Psoas muscle (tissue), 8 donors: ENCODE measurements around the gene MAPKAPK5. TPM values are rescaled to one million over a fixed set of nuclear protein-coding genes. Genes with fewer than 3 reads are reported as not detected.
"Not testable (repeated sequence)": the region's sequence is repeated elsewhere in the genome, so short reads cannot be mapped to it uniquely, and the experiment has no call there.

Experiments
- ATAC-seq, 4 donors: fragments of 200-7000 bp; cut with Tn5 transposase; one replicate each; pipeline ENCODE4 v1.9.1; 2020; ENCODE audit warnings: moderate library complexity in 3 of 4, mild to moderate bottlenecking in 2 of 4
- DNase-seq, 2 donors: peaks; one replicate each; pipeline ENCODE4 v3.0.0-alpha.2; 2020
- H3K27ac ChIP-seq: fragments of 200-600 bp; one replicate; pipeline ENCODE4 v1.8.0; 2022
- H3K27me3 ChIP-seq, 3 donors: fragments of 200-600 bp in 1 of 3; one replicate each; pipeline versions ENCODE4 v1.6.1 to v1.8.0; 2013 to 2022; ENCODE audit warnings: low read length in 2 of 3, mild to moderate bottlenecking in 2 of 3, moderate library complexity in 1 of 3; ENCODE audit not compliant: insufficient read depth in 3 of 3
- H3K36me3 ChIP-seq, 2 donors: fragments of 200-600 bp in 1 of 2; one replicate each; pipeline versions ENCODE4 v1.6.1 to v1.8.0; 2013 to 2022; ENCODE audit warnings: low read depth in 1 of 2, mild to moderate bottlenecking in 1 of 2, moderate library complexity in 1 of 2; ENCODE audit not compliant: insufficient read depth in 1 of 2
- H3K4me1 ChIP-seq: fragments of 200-600 bp; one replicate; pipeline ENCODE4 v1.8.0; 2022
- H3K4me3 ChIP-seq: fragments of 200-600 bp; one replicate; pipeline ENCODE4 v1.8.0; 2022; ENCODE audit warnings: mild to moderate bottlenecking
- H3K9me3 ChIP-seq: fragments of 200-600 bp; one replicate; pipeline ENCODE4 v1.8.0; 2022
- WGBS, 3 donors: extraction: QIAGEN DNeasy Blood & Tissue Kit; methylation state at CpG; one replicate each; pipeline versions ENCODE4 v1.1.6 to v1.1.7; 2013; 5-methylcytosine and 5-hydroxymethylcytosine counted together
- intact Hi-C, 2 donors: fragments of 100-400 bp; cut with DNase I; formaldehyde crosslinking; loops; one replicate each; pipeline versions ENCODE4 v1.11.0 to v1.14.2; 2022
- polyA plus RNA-seq, 3 donors: library from polyadenylated mRNA; stranded (reverse); fragments of 200-250 nt; gene quantifications; one replicate each; pipeline ENCODE4 v1.2.3, GENCODE V29; 2013
- total RNA-seq, 4 donors: library from RNA; stranded (reverse); fragmentation: NEBNext Ultra II Directional in 2 of 4; extraction: Animal tissue kit (Norgen Biotek cat#: 25700) in 2 of 4; gene quantifications; one replicate each; pipeline versions ENCODE4 v1.2.1 to v1.2.4, GENCODE V29; 2021 to 2023
- TF ChIP-seq, protein P1 (sequence below): fragments of 200-600 bp; IDR thresholded peaks from one replicate; pipeline ENCODE4 v1.8.0; 2022; ENCODE audit warnings: antibody characterized with exemption
- donor health status: healthy with polysubstance abuse.
- donor health status: DM: no; HTN: no; CAD: no; lungs with moderate emphysema.
- donor health status: Bipolar disorder and iron deficiency.
- donor health status: healthy.
- donor health status: DM: yes; HTN: yes; CAD: no.
- donor health status: DM: no; HTN: no; CAD: no.
- donor health status: DM: no; HTN: no; CAD: no.
- donor health status: DM: yes; HTN: yes; CAD: no.

Gene MAPKAPK5
- total and polyA plus RNA-seq, 7 donors = 21.7 to 41.2 (median 36.0) TPM

- WGBS, 3 donors = 91 to 93% (median 92%) methylated on average over 25 to 28 of the region's 28 CpGs
- ATAC-seq, H3K4me3 ChIP-seq, DNase-seq, H3K27ac ChIP-seq, H3K9me3 ChIP-seq, intact Hi-C loops, H3K27me3 ChIP-seq: not testable (repeated sequence)
- Histone ChIP-seq H3K4me1 (peaks cover 11% of the 10 kb centered on the region), H3K36me3 (peaks cover 0 to 17% of the 10 kb centered on the region in 2 donors)
These were observed 6.4 kb upstream of the MAPKAPK5 start for GRCh38 chr12:111835531-111836181.

DNA sequence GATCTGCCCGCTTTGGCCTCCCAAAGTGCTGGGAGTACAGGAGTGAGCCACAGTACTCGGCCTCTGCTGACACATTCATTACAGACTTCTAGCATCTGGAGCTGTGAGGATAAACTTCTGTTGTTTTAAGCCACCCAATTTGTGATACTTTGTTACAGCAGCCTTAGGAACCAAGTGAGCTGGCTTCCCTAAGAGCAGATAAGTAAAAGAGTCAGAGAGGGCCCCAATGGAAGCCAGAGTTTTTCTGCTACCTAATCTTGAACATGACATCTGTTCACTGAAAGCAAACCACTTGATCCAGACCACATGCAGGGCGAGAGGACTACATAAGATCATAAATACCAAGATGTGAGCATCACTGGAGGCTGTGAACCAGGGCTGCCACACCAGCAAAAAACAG, 3.7 kb upstream of the MAPKAPK5 start:
- DNase-seq (no peak), ATAC-seq (no peak)
- WGBS, 3 donors = 78 to 92% (median 87%) methylated on average over 3 of the region's 3 CpGs
- peaks cover 19% of the 10 kb centered on the region for H3K4me1 ChIP-seq
- no peaks in the 10 kb centered on the region for H3K27me3 ChIP-seq
- no peak overlapping the region for H3K27ac ChIP-seq
- H3K9me3 ChIP-seq = no peaks in the 10 kb centered on the region
- H3K36me3 ChIP-seq = peaks cover 0 to 17% of the 10 kb centered on the region in 2 donors
- no peak overlapping the region for H3K4me3 ChIP-seq
- intact Hi-C loops = no loop called here
- TF ChIP-seq, protein P1, sequence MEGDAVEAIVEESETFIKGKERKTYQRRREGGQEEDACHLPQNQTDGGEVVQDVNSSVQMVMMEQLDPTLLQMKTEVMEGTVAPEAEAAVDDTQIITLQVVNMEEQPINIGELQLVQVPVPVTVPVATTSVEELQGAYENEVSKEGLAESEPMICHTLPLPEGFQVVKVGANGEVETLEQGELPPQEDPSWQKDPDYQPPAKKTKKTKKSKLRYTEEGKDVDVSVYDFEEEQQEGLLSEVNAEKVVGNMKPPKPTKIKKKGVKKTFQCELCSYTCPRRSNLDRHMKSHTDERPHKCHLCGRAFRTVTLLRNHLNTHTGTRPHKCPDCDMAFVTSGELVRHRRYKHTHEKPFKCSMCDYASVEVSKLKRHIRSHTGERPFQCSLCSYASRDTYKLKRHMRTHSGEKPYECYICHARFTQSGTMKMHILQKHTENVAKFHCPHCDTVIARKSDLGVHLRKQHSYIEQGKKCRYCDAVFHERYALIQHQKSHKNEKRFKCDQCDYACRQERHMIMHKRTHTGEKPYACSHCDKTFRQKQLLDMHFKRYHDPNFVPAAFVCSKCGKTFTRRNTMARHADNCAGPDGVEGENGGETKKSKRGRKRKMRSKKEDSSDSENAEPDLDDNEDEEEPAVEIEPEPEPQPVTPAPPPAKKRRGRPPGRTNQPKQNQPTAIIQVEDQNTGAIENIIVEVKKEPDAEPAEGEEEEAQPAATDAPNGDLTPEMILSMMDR = no peak

GRCh38 chr12:111840807-111841206, 1.2 kb upstream of the MAPKAPK5 start:
- Histone ChIP-seq H3K9me3 (no peaks in the 10 kb centered on the region), H3K4me3 (peak overlapping the region; percentile 87), H3K4me1 (peaks cover 27% of the 10 kb centered on the region), H3K27me3 (no peaks in the 10 kb centered on the region), H3K36me3 (peaks cover 5 to 20% of the 10 kb centered on the region in 2 donors), H3K27ac (peak overlapping the region; percentile 94)
- intact Hi-C loops = no loop called here
- DNase-seq (no peak), ATAC-seq (no peak)
- TF ChIP-seq, protein P1 = no peak
- 21 to 27% (median 27%) methylated on average over 11 of the region's 11 CpGs for WGBS, 3 donors

DNA sequence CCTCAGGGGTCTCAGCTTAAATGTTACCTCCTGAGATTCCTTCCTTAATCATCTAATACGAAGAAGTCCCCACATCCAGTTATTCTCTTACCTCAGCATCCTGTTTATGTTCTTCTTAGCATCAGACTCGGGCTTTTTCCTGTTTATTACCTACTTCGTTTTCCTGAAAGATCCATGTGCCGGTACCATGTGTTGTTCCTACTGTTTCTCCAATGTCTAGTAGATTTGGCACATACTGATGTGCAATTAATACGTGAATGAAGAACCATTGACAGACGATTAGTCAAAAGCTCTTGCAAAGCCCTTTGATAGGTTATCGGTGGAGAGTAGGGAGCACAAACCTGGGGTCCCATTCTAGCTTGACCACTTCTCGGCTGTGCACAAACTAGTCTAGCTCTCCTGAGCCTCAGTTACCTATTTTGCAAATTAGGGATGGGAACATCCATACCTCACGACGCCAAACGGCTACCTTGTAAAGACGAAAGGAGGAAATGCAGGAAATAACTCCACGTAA, 735 bp upstream of the MAPKAPK5 start:
- no peaks in the 10 kb centered on the region for H3K9me3 ChIP-seq
- peak overlapping the region; percentile 94 for H3K27ac ChIP-seq
- TF ChIP-seq, protein P1 = no peak
- peaks cover 27% of the 10 kb centered on the region for H3K4me1 ChIP-seq
- H3K36me3 ChIP-seq = peaks cover 5 to 20% of the 10 kb centered on the region in 2 donors
- no peaks in the 10 kb centered on the region for H3K27me3 ChIP-seq
- DNase-seq (no peak), ATAC-seq (peak in 2 of 4 donors; percentile 0 to 5)
- WGBS, 3 donors = 0% methylated on average over 13 of the region's 13 CpGs
- intact Hi-C loops = no loop called here
- peak overlapping the region; percentile 87 for H3K4me3 ChIP-seq

- H3K4me1 ChIP-seq = peaks cover 31% of the 10 kb centered on the region
- peak overlapping the region; percentile 94 for H3K27ac ChIP-seq
- peak; percentile 21 to 36 (median 32) for ATAC-seq
- intact Hi-C loops = no loop called here
- H3K9me3 ChIP-seq = no peaks in the 10 kb centered on the region
- no peak for DNase-seq
- TF ChIP-seq, protein P1 = no peak
- H3K4me3 ChIP-seq = peak overlapping the region; percentile 87
- 2 to 3% (median 3%) methylated on average over 42 to 44 of the region's 44 CpGs for WGBS, 3 donors
- H3K27me3 ChIP-seq = no peaks in the 10 kb centered on the region
- peaks cover 5 to 20% of the 10 kb centered on the region in 2 donors for H3K36me3 ChIP-seq
These were observed 748 bp downstream of the MAPKAPK5 start for GRCh38 chr12:111842556-111843396.
